ENCODE results near the gene TRIO. TPM values are rescaled to one million over a fixed set of nuclear protein-coding genes. Genes with fewer than 3 reads are reported as not detected.

The TRIO gene
- total and polyA plus RNA-seq, 2 of the 8 experiments (the other 6 are each of a cell fraction or from before 2014, with no cell fraction given) = 35.1 to 69.1 TPM

GRCh38 chr5:14211818-14212803 is 69.0 kb downstream of the TRIO start:
- Histone ChIP-seq H3K27me3 (replicated peaks in 1 of 4; ENCODE audit: control insufficient read depth in 3 of 4, extremely low read depth in 1 of 4, insufficient read depth in 3 of 4, low read length in 3 of 4) (no peaks in the 10 kb centered on the region), H3K4me2 (ENCODE audit: insufficient read depth in 1 of 2, low read depth in 2 of 2, low read length in 2 of 2) (no peak overlapping the region), H3K9me3 (ENCODE audit: insufficient read depth in 2 of 2, low read depth in 1 of 2, low read length in 1 of 2) (no peaks in the 10 kb centered on the region), H2BK5ac (ENCODE audit: low read depth, low read length) (no peak overlapping the region), H3K9ac (replicated peaks in 1 of 4; ENCODE audit: extremely low read depth in 1 of 4, low read depth in 3 of 4, low read length in 3 of 4) (no peak overlapping the region), H4K91ac (replicated peaks; ENCODE audit: insufficient read length, low read length) (no peak overlapping the region), H3K23me2 (ENCODE audit: low read depth, low read length) (no peaks in the 10 kb centered on the region; the same call in 1 of the 2 replicates), H3K36me3 (ENCODE audit: control insufficient read depth in 2 of 4, insufficient read depth in 4 of 4, low read length in 3 of 4) (no peaks in the 10 kb centered on the region), H3K4ac (replicated peaks; ENCODE audit: insufficient read length, low read depth, low read length) (no peak overlapping the region), H3K56ac (replicated peaks; ENCODE audit: insufficient read length, low read depth, low read length) (no peak overlapping the region), H4K5ac (ENCODE audit: insufficient read length, low read depth, low read length) (no peak overlapping the region), H2BK120ac (replicated peaks; ENCODE audit: low read depth, low read length) (no peak overlapping the region), H3K4me3 (ENCODE audit: extremely low read depth in 1 of 4, insufficient read depth in 2 of 4, low read depth in 3 of 4, low read length in 4 of 4) (no peak overlapping the region), H4K20me1 (replicated peaks in 1 of 2; ENCODE audit: control insufficient read depth in 1 of 2, insufficient read depth in 2 of 2, low read length in 2 of 2) (peaks cover 16% of the 10 kb centered on the region in 2 experiments), H3K18ac (ENCODE audit: extremely low read depth, low read length) (no peak overlapping the region), H2BK20ac (ENCODE audit: low read length) (no peak overlapping the region), H2BK12ac (ENCODE audit: low read depth, low read length) (no peak overlapping the region), H3K4me1 (replicated peaks in 1 of 4; ENCODE audit: control insufficient read depth in 3 of 4, insufficient read depth in 4 of 4, low read length in 3 of 4) (peaks cover under 1 to 19% (median 11%) of the 10 kb centered on the region in 4 experiments), H3K23ac (ENCODE audit: insufficient read length) (no peak overlapping the region), H2AFZ (ENCODE audit: low read length) (no peak overlapping the region), H2BK15ac (ENCODE audit: low read length) (no peak overlapping the region), H3K27ac (ENCODE audit: low read depth, low read length) (no peak overlapping the region), H3K14ac (ENCODE audit: insufficient read length) (no peak overlapping the region), H3K79me2 (ENCODE audit: control insufficient read depth in 1 of 2, insufficient read depth in 2 of 2, low read length in 2 of 2) (peaks cover 5 to 99% of the 10 kb centered on the region in 2 experiments), H2AK5ac (ENCODE audit: low read depth, low read length) (peak overlapping the region; percentile 19; the same call in 1 of the 2 replicates), H3K79me1 (ENCODE audit: low read depth, low read length) (peaks cover 3% of the 10 kb centered on the region), H4K8ac (ENCODE audit: extremely low read depth, insufficient read depth, low read length) (no peak overlapping the region)
- ChIA-PET POLR2A (ENCODE audit: partially characterized antibody) (interaction anchor here (0.7 kb wide), 1 partner anchor 62 kb away, joined by 3 read pairs; no protein-coding TSS in a partner anchor), CTCF (ENCODE audit: partially characterized antibody) (interaction anchor here (0.9 to 1.9 kb wide), 4 partner anchors 9 to 172 kb away, joined by 3 to 6 read pairs (median 4); no protein-coding TSS in a partner anchor)
- FAIRE-seq = no peak
- no peak for DNase-seq (ENCODE audit: low read depth in 1 of 2, low spot score in 2 of 2)
- 85% methylated on average over 5 of the region's 5 CpGs; no CpG with 5 or more reads in 1 of the 2 experiments for WGBS, 2 experiments (ENCODE audit: extremely low coverage in 1 of 2, insufficient coverage in 1 of 2, insufficient read length in 1 of 2, insufficient replicate concordance in 2 of 2, low coverage in 1 of 2, low lambda C conversion rate in 2 of 2, missing lambda C conversion rate in 1 of 2)
- TF ChIP-seq FOSL1 (IDR thresholded peaks at IDR 0.05; ENCODE audit: insufficient read depth, low read depth, low read length) = no peak
- TF ChIP-seq KDM5A (IDR thresholded peaks at IDR 0.05; ENCODE audit: low read length) = no peak
- no peak for TF ChIP-seq RAD21 (IDR thresholded peaks at IDR 0.05 in 1 of 2, conservative IDR thresholded peaks at IDR 0.05 in 1 of 2; ENCODE audit: low read depth in 2 of 2, low read length in 2 of 2)
- no peak for TF ChIP-seq SP2 (IDR thresholded peaks at IDR 0.05; ENCODE audit: low read length)
- TF ChIP-seq EZH2 (IDR thresholded peaks at IDR 0.05; ENCODE audit: low read depth, low read length, severe bottlenecking) = no peak
- no peak for TF ChIP-seq JUND (IDR thresholded peaks at IDR 0.05; ENCODE audit: low read length)
